SK-N-SH treated with all-trans-retinoic acid at 6 μM for 48 hours (cell line): Measurements from ENCODE around the gene SPATA20.

Experiments
- ATAC-seq: fragments of 200-7000 bp; cut with Tn5 transposase; 3 replicates; pipeline ENCODE4 v1.9.1; 2020; ENCODE audit warnings: mild to moderate bottlenecking, moderate library complexity
- ARNTL ChIP-seq: fragments of 450-650 bp; formaldehyde crosslinking; IDR thresholded peaks from 2 replicates; pipeline ENCODE4 v1.5.0; 2020; ENCODE audit warnings: low read depth, mild to moderate bottlenecking, moderate library complexity, borderline replicate concordance
- BACH2 ChIP-seq: fragments of 250-450 bp; sonication (Bioruptor Pico); IDR thresholded peaks from 2 replicates; pipeline ENCODE4 v1.9.0; 2021; ENCODE audit warnings: mild to moderate bottlenecking, borderline replicate concordance
- CREB5 ChIP-seq: fragments of 250-450 bp; sonication (Bioruptor Pico); IDR thresholded peaks from 2 replicates; pipeline ENCODE4 v1.5.1; 2020; ENCODE audit warnings: low read depth, mild to moderate bottlenecking, moderate library complexity
- CSDC2 ChIP-seq: fragments of 250-450 bp; sonication (Bioruptor Pico); IDR thresholded peaks from 2 replicates; pipeline ENCODE4 v1.5.0; 2020; ENCODE audit warnings: mild to moderate bottlenecking, moderate library complexity
- CSRNP3 ChIP-seq: fragments of 250-450 bp; sonication (Bioruptor Pico); IDR thresholded peaks from 2 replicates; pipeline ENCODE4 v1.5.1; 2021; ENCODE audit warnings: mild to moderate bottlenecking, moderate library complexity
- ESRRG ChIP-seq: fragments of 250-450 bp; sonication (Bioruptor Pico); IDR thresholded peaks from 2 replicates; pipeline ENCODE4 v1.6.1; 2021; ENCODE audit warnings: mild to moderate bottlenecking
- GLIS3 ChIP-seq: fragments of 250-450 bp; sonication (Bioruptor Pico); IDR thresholded peaks from 2 replicates; pipeline ENCODE4 v1.5.0; 2020; ENCODE audit warnings: mild to moderate bottlenecking, moderate library complexity
- ISL1 ChIP-seq: fragments of 250-450 bp; sonication (Bioruptor Pico); IDR thresholded peaks from 2 replicates; pipeline ENCODE4 v2.1.2; 2022; ENCODE audit warnings: mild to moderate bottlenecking, moderate library complexity
- OSR1 ChIP-seq: fragments of 250-450 bp; sonication (Bioruptor Pico); IDR thresholded peaks from 2 replicates; pipeline ENCODE4 v1.8.0; 2022; ENCODE audit warnings: moderate library complexity, mild to moderate bottlenecking, inconsistent platforms
- POU6F1 ChIP-seq: fragments of 250-450 bp; sonication (Bioruptor Pico); IDR thresholded peaks from 2 replicates; pipeline ENCODE4 v1.8.0; 2021; ENCODE audit warnings: low read depth, mild to moderate bottlenecking, moderate library complexity, borderline replicate concordance
- PPARA ChIP-seq: fragments of 250-450 bp; sonication (Bioruptor Pico); IDR thresholded peaks from 2 replicates; pipeline ENCODE4 v1.5.0; 2020; ENCODE audit warnings: mild to moderate bottlenecking, borderline replicate concordance
- SNAI2 ChIP-seq: fragments of 250-450 bp; sonication (Bioruptor Pico); IDR thresholded peaks from 2 replicates; pipeline ENCODE4 v1.5.0; 2020; ENCODE audit warnings: mild to moderate bottlenecking, moderate library complexity
- TCF4 ChIP-seq: fragments of 250-450 bp; sonication (Bioruptor Pico); IDR thresholded peaks from 2 replicates; pipeline ENCODE4 v1.8.0; 2021; ENCODE audit warnings: mild to moderate bottlenecking, moderate library complexity, borderline replicate concordance
- TOX ChIP-seq: fragments of 250-450 bp; sonication (Bioruptor Pico); IDR thresholded peaks from 2 replicates; pipeline ENCODE4 v1.8.0; 2021; ENCODE audit warnings: mild to moderate bottlenecking, moderate library complexity, borderline replicate concordance
- TSHZ2 ChIP-seq: fragments of 250-450 bp; sonication (Bioruptor Pico); IDR thresholded peaks from 2 replicates; pipeline ENCODE4 v1.5.0; 2020; ENCODE audit warnings: mild to moderate bottlenecking, moderate library complexity
- ZC3H10 ChIP-seq: fragments of 250-450 bp; sonication (Bioruptor Pico); IDR thresholded peaks from 2 replicates; pipeline ENCODE4 v1.5.1; 2021; ENCODE audit warnings: mild to moderate bottlenecking, moderate library complexity
- ZFP3 ChIP-seq: fragments of 250-450 bp; sonication (Bioruptor Pico); IDR thresholded peaks from 2 replicates; pipeline ENCODE4 v1.5.0; 2020; ENCODE audit warnings: mild to moderate bottlenecking, moderate library complexity
- ZFP30 ChIP-seq: fragments of 450-650 bp; formaldehyde crosslinking; IDR thresholded peaks from 2 replicates; pipeline ENCODE4 v1.5.0; 2022; ENCODE audit warnings: mild to moderate bottlenecking, moderate library complexity
- ZNF565 ChIP-seq: fragments of 450-650 bp; formaldehyde crosslinking; conservative IDR thresholded peaks from 2 replicates; pipeline ENCODE4 v1.5.0; 2020; ENCODE audit warnings: low read depth, mild to moderate bottlenecking, moderate library complexity
- ZNF70 ChIP-seq: fragments of 450-650 bp; formaldehyde crosslinking; IDR thresholded peaks from 2 replicates; pipeline ENCODE4 v1.5.0; 2020; ENCODE audit warnings: mild to moderate bottlenecking, moderate library complexity
- ZNF8 ChIP-seq: fragments of 450-650 bp; formaldehyde crosslinking; IDR thresholded peaks from 2 replicates; pipeline ENCODE4 v1.5.0; 2020; ENCODE audit warnings: mild to moderate bottlenecking, moderate library complexity
- TF ChIP-seq, protein P1 (sequence below): fragments of 250-450 bp; sonication (Bioruptor Pico); IDR thresholded peaks from 2 replicates; pipeline ENCODE4 v1.8.0; 2020; ENCODE audit warnings: mild to moderate bottlenecking, moderate library complexity, borderline replicate concordance

SPATA20 gene

GRCh38 chr17:50540560-50541401 is 6.2 kb upstream of the SPATA20 start:
- no peak for TF ChIP-seq CSDC2 (CRISPR knock-in tag)
- TF ChIP-seq ZNF70: no peak
- no peak for TF ChIP-seq CREB5 (CRISPR knock-in tag)
- no peak for TF ChIP-seq TCF4 (CRISPR knock-in tag)
- no peak for TF ChIP-seq TSHZ2 (CRISPR knock-in tag)
- TF ChIP-seq PPARA: no peak
- TF ChIP-seq CSRNP3: no peak
- TF ChIP-seq ARNTL (CRISPR knock-in tag): no peak
- TF ChIP-seq, protein P1, sequence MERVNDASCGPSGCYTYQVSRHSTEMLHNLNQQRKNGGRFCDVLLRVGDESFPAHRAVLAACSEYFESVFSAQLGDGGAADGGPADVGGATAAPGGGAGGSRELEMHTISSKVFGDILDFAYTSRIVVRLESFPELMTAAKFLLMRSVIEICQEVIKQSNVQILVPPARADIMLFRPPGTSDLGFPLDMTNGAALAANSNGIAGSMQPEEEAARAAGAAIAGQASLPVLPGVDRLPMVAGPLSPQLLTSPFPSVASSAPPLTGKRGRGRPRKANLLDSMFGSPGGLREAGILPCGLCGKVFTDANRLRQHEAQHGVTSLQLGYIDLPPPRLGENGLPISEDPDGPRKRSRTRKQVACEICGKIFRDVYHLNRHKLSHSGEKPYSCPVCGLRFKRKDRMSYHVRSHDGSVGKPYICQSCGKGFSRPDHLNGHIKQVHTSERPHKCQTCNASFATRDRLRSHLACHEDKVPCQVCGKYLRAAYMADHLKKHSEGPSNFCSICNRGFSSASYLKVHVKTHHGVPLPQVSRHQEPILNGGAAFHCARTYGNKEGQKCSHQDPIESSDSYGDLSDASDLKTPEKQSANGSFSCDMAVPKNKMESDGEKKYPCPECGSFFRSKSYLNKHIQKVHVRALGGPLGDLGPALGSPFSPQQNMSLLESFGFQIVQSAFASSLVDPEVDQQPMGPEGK: no peak
- no peak for TF ChIP-seq GLIS3 (CRISPR knock-in tag)
- TF ChIP-seq ZC3H10 (CRISPR knock-in tag): no peak
- no peak for TF ChIP-seq BACH2 (CRISPR knock-in tag)
- TF ChIP-seq ZNF565 (CRISPR knock-in tag): no peak
- no peak for TF ChIP-seq ZFP3 (CRISPR knock-in tag)
- no peak for TF ChIP-seq ZFP30 (CRISPR knock-in tag)
- TF ChIP-seq ISL1: no peak
- TF ChIP-seq POU6F1 (CRISPR knock-in tag): no peak
- TF ChIP-seq ZNF8 (CRISPR knock-in tag): no peak
- TF ChIP-seq SNAI2 (CRISPR knock-in tag): no peak
- TF ChIP-seq OSR1 (CRISPR knock-in tag): no peak
- peak; percentile 2; the same call in 2 of the 3 replicates for ATAC-seq

DNA sequence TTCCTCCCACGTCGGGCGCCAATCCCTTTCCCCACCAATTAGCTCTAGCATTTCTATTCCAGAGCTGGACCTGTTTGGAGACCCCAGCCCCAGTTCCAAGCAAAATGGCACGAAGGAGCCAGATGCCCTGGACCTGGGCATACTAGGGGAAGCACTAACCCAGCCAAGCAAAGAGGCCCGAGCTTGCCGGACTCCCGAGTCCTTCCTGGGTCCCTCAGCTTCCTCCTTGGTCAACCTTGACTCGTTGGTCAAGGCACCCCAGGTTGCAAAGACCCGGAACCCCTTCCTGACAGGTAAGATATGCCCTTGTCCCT is 5.6 kb upstream of the SPATA20 start:
- peak; percentile 6 for ATAC-seq
- TF ChIP-seq TOX (CRISPR knock-in tag) (no peak), ESRRG (CRISPR knock-in tag) (no peak), ZFP3 (CRISPR knock-in tag) (no peak), POU6F1 (CRISPR knock-in tag) (no peak), CSDC2 (CRISPR knock-in tag) (no peak), OSR1 (CRISPR knock-in tag) (no peak), CSRNP3 (no peak), TSHZ2 (CRISPR knock-in tag) (no peak)
- TF ChIP-seq, protein P1: no peak
